HG02884 (cell line): ENCODE results near the gene FCRL2.

Source experiments
- ATAC-seq: cut with Tn5 transposase; IDR thresholded peaks from one replicate; pipeline ENCODE4 v1.9.1; 2021; ENCODE audit warnings: mild to moderate bottlenecking, moderate library complexity; ENCODE audit not compliant: unreplicated experiment

The FCRL2 gene, protein sequence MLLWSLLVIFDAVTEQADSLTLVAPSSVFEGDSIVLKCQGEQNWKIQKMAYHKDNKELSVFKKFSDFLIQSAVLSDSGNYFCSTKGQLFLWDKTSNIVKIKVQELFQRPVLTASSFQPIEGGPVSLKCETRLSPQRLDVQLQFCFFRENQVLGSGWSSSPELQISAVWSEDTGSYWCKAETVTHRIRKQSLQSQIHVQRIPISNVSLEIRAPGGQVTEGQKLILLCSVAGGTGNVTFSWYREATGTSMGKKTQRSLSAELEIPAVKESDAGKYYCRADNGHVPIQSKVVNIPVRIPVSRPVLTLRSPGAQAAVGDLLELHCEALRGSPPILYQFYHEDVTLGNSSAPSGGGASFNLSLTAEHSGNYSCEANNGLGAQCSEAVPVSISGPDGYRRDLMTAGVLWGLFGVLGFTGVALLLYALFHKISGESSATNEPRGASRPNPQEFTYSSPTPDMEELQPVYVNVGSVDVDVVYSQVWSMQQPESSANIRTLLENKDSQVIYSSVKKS

GRCh38 chr1:157776971-157777391 is at the start of gene FCRL2:
Gene FCRL2 (minus strand): TSS chr1:157777132. CDS start chr1:157777073, 59 bp downstream.
- ATAC-seq, result peak; percentile 40

- no peak for ATAC-seq
These were observed 43.4 kb upstream of the FCRL2 start for GRCh38 chr1:157820299-157820698.

DNA sequence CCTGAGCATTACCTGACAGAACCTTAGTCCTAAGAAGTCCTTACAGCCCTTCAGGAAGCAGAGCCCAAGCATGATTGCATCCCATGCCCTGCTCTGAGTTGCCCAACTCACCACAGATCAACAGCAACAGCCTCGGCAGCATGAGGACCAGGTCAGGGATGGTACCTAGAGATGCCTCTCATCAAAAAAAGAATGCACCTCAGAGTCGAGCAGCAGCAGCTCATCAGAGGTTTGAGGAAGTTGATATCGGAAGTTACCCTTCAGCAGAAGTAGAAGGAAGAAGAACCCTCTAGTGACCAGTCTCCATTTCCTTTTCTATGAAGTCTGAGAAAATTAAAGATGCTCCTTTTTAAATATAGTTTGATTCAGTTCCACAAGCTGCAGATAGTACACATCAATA is 43.0 kb upstream of the FCRL2 start, which contains the start of gene FCRL1:
Gene FCRL1, minus strand, starts transcription at position 225 of the 400 bp plus-strand sequence. Its CDS starts 83 bp downstream, at position 142.
- ATAC-seq, result no peak

- ATAC-seq, result no peak
These were observed 42.3 kb upstream of the FCRL2 start for GRCh38 chr1:157819215-157819614.

DNA sequence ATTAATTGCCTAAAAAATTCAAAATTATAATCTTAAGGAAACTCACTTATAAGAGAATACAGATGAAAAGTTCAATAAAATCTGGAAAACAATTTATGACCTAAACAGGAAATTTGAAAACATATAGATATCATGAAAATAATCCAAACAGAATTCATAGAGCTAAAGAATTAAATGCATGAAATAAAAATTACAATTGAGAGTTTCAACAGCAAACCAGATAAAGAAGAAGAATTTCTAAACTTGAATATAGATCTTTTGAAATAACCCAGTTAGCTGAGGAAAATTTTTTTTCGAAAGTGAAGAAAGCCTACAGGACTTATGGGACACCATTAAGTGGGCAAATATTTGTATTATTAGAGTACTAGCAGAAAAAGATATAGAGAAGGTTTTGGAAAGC is 36.3 kb upstream of the FCRL2 start:
- no peak for ATAC-seq

GRCh38 chr1:157806431-157807149 is 29.7 kb upstream of the FCRL2 start:
- ATAC-seq, result peak; percentile 83

DNA sequence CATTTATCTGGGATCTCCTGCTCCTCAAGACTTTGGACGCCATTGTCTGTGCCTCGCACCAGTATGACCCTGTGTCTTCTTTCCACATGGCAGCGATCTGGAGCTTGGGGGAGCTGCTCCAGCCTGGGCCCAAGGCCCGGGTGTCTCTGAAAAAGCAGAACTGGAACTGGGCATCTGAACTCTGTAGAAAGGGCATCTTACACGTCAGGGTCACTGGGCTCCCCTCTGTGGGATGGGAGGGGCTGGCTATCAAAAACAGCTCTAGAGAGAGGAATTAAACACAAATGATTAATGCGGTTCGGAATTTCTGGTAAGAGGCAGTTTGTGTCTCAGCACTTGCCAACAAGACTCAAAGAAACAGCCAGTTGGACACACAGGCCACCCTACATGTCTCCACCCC is 26.9 kb upstream of the FCRL2 start:
- ATAC-seq, result no peak

DNA sequence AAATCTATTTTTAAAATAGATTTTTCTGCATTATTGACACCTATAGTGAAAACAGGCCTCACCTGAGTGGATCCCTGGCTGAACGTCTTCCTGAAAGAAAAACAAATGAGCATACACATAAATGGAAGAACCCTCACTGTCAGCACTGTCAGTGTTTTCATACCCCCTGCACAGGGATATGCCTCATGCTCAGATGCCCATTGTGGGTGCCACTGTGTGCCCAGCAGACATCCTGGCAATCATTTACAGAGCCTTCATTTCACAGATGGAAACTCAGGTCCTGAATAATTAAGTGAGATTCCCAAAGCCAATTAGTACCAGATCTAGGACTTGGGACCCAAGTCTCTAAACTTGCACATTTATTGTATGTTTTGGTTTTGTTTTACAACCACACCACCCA is 23.1 kb upstream of the FCRL2 start:
- ATAC-seq, result no peak

GRCh38 chr1:157798211-157798610 is 21.3 kb upstream of the FCRL2 start:
- no peak for ATAC-seq

GRCh38 chr1:157785248-157785647 is 8.3 kb upstream of the FCRL2 start:
- ATAC-seq, result no peak

- ATAC-seq, result no peak
These were observed 7.9 kb upstream of the FCRL2 start for GRCh38 chr1:157784801-157785200.

- ATAC-seq, result no peak
These were observed 6.0 kb upstream of the FCRL2 start for GRCh38 chr1:157782931-157783330.

- peak; percentile 61 for ATAC-seq
These were observed 4.1 kb upstream of the FCRL2 start for GRCh38 chr1:157781048-157781447.

DNA sequence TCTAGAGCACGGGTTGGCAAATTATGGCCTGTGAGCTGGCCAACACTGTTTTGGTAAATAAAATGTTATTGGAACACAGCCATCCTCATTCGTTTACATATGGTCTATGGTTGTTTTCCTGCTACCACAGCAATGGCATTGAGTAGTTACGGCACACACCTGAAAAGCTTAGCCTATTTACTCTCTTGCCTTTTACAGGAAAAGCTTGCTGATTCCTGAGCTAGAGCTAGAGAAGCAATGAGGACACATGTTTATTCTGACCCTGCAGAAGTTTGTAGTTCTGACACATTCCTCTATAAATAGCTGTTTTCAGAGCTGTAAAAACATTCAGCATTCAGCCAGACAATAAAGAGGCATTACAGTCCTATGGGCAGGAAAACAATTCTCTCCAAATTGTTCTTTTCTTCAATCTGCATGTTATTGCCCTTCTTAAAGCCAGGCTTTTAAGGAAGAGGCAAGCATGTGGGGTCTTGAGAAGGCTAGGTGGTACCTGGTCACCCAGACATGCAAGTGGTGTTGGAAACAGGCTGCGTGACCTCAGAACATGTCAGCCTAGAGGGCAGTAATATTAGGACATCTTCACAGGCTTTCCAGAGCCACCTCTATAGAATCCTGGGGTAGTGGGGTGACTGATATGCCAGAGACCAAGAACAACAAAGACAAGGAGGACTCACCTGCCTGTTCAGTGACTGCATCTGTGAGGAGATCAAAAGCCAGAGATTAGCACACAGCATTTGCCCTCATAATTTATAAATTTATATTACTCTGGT is 1.6 kb downstream of the FCRL2 start:
- ATAC-seq, result no peak

DNA sequence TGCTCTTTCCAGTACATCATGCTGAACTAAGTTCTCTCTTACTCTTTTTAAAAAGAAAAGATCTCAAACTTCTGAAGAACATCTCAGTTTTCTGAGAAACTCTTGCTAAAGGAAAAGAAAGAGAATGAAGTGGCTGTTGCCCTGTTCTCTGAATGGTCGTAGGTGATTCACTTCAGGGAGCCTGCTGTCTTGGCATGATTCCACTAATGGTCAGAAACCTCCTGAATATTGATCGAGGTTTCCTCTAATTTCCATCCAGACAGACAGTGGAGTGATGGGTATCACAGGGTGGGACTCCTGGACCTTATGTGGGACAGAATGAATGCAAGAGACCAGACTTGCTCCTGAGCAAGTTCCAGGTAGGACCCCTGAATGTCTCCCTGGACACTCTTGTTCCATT is 2.5 kb downstream of the FCRL2 start:
- no peak for ATAC-seq

DNA sequence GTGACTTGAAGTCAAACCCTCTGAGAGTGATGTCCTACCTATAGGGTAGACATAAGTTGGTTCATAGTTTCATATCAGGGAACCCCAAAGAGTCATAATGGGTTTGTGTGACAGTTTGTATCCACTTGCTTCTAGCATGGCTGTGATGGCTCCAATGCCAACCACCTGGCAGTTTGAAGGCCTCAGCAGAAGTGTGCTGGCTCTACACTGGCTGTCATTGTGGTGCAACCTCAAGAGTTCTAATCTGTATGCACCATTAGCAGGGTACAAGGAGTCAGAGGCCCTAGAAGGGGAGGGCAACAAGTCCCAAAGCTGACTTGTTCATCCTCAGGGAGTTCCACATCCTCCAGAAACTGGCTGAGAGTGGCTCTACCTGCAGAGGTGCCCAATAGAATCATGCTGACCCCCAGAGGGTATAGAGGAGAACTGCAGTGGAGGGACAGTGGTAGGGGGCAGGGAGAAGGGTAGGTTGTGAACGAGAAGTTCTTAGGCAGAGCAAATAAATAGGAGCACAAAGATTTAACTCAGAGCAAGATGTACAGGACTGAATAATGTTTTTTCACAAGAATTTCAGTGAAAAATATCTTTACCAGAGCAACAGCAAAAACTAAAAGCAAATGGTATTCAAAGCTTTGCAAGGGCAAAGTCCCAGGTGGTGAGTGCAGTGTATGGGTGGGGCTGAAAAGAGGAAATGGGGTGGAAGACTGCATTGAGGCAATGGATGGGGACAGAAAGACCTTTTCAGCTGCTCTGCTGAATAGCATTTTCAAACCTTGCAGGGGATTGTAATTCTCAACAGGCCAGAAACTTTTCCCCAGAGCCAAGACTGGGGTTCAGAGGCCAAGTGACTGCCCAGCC is 3.2 kb downstream of the FCRL2 start:
- ATAC-seq, result peak; percentile 57

GRCh38 chr1:157771661-157772425 is 5.1 kb downstream of the FCRL2 start:
- ATAC-seq, result no peak

DNA sequence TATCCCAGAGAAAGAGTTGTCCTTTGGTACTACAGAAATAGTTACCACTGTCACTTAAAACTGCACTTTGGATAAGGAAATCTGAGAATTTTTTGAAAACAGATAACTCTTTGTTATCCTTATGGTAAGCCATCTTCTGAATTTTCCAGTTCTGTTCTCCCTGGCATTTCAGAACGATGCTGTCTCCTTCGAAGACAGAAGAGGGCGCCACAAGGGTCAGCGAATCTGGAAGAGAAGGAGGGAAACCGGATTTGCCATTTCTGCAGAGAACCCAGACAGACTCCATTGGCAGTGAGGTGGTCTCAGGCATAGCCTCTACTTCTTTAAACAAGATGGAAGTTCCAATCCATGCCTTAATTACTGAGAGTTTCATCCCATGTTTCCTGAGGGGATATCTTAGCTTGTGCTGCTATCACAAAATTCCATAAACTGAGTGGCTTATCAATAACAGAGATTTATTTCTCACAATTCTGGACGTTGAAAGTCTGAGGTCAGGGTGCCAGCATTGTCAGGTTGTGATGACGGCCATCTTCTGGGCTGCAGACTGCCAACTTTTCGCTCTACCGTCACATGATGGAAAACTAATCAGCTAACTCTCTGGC is 6.4 kb downstream of the FCRL2 start:
- no peak for ATAC-seq

DNA sequence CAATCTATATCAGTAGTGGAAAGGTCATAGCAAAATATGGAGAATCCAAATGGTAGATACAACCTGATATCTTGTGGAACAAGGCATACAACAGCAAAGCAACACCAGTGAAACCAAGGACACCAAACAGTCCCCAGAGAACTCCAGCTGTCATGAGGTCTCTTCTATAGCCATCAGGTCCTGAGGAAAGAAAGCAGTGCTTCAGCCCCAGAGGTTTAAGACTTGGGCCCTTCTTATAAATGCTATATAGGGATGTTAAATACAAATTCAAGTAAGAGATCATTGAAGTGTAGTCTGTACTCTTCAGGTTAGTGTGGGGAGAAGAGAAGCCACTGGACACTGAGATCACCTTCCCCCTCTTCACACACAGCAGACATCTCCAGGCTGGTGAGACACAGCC is 10.1 kb downstream of the FCRL2 start:
- ATAC-seq, result no peak
